ENCODE measurements around the gene RAET1E.
"Not testable (repeated sequence)": the region's sequence is repeated elsewhere in the genome, so short reads cannot be mapped to it uniquely, and the experiment has no call there.

RAET1E gene

GRCh38 chr6:149860513-149860833 is 37.4 kb downstream of the RAET1E start:
- no peak for DNase-seq

- DNase-seq = no peak
These were observed 38.0 kb downstream of the RAET1E start for GRCh38 chr6:149859938-149860337.

GRCh38 chr6:149859368-149859767 is 38.5 kb downstream of the RAET1E start:
- DNase-seq = no peak

- no peak for DNase-seq
These were observed 40.4 kb downstream of the RAET1E start for GRCh38 chr6:149857541-149857940.

- no peak for DNase-seq
These were observed 41.5 kb downstream of the RAET1E start for GRCh38 chr6:149856256-149856994.

GRCh38 chr6:149855741-149856140 is 42.2 kb downstream of the RAET1E start:
- no peak for DNase-seq

- DNase-seq = no peak
These were observed 42.8 kb downstream of the RAET1E start for GRCh38 chr6:149855040-149855654.

GRCh38 chr6:149854532-149854931 is 43.4 kb downstream of the RAET1E start:
- no peak for DNase-seq

GRCh38 chr6:149854017-149854416 is 43.9 kb downstream of the RAET1E start:
- not testable (repeated sequence) for DNase-seq

GRCh38 chr6:149852881-149853280 is 45.0 kb downstream of the RAET1E start:
- DNase-seq = no peak

GRCh38 chr6:149852180-149852579 is 45.7 kb downstream of the RAET1E start:
- DNase-seq = no peak

GRCh38 chr6:149851461-149852110 is 46.3 kb downstream of the RAET1E start:
- no peak for DNase-seq

- not testable (repeated sequence) for DNase-seq
These were observed 49.6 kb downstream of the RAET1E start for GRCh38 chr6:149848343-149848742.

Measured in cortex of kidney (tissue), 1 donor.